Measurements from ENCODE around the gene TPRG1. TPM values are rescaled to one million over a fixed set of nuclear protein-coding genes. Genes with fewer than 3 reads are reported as not detected.

TPRG1 gene
- total RNA-seq, result 1 to 10 TPM; 2.8 to 4.3 (median 3.1) TPM

- Histone ChIP-seq H3K9me3 (no peaks in the 10 kb centered on the region), H3K27me3 (no peaks in the 10 kb centered on the region), H3K4me1 (no peaks in the 10 kb centered on the region), H3K36me3 (no peaks in the 10 kb centered on the region), H3K4me3 (no peak within 1 kb of the TSS), H3K27ac (replicated peaks in 1 of 4) (no peak within 1 kb of the TSS)
- WGBS, result 89% methylated on average over 1 of the region's 1 CpG
- DNase-seq (ENCODE audit: extremely low spot score), result no peak
- TF ChIP-seq POLR2A (IDR thresholded peaks at IDR 0.05; ENCODE audit: low read depth) (no peak), POLR2AphosphoS5 (IDR thresholded peaks at IDR 0.05) (no peak), EP300 (IDR thresholded peaks at IDR 0.05) (no peak), CTCF (IDR thresholded peaks at IDR 0.05) (no peak)
- intact Hi-C loops (cut with DNase I), result no loop called here
Observed at GRCh38 chr3:189171707-189172106, at the start of gene TPRG1. TSS of gene TPRG1 (plus strand) at chr3:189171971. CDS start at chr3:189207385, 35,414 bp downstream.

- Histone ChIP-seq H3K4me3 (peak overlapping the region in 1 of 4 donors; percentile 12), H3K9me3 (no peaks in the 10 kb centered on the region), H3K36me3 (no peaks in the 10 kb centered on the region), H3K4me1 (peaks cover 10 to 28% (median 24%) of the 10 kb centered on the region in 4 donors), H3K27me3 (no peaks in the 10 kb centered on the region), H3K27ac (replicated peaks in 1 of 4) (peak overlapping the region; percentile 33 to 52 (median 48))
- DNase-seq (ENCODE audit: extremely low spot score), result no peak
- intact Hi-C loops (cut with DNase I), result no loop called here
- TF ChIP-seq CTCF (IDR thresholded peaks at IDR 0.05) (no peak), POLR2A (IDR thresholded peaks at IDR 0.05; ENCODE audit: low read depth) (no peak), EP300 (IDR thresholded peaks at IDR 0.05) (no peak), POLR2AphosphoS5 (IDR thresholded peaks at IDR 0.05) (no peak)
- WGBS, result 52% methylated on average over 2 of the region's 2 CpGs
Observed at GRCh38 chr3:189122110-189122509, 49.7 kb upstream of the TPRG1 start.

DNA sequence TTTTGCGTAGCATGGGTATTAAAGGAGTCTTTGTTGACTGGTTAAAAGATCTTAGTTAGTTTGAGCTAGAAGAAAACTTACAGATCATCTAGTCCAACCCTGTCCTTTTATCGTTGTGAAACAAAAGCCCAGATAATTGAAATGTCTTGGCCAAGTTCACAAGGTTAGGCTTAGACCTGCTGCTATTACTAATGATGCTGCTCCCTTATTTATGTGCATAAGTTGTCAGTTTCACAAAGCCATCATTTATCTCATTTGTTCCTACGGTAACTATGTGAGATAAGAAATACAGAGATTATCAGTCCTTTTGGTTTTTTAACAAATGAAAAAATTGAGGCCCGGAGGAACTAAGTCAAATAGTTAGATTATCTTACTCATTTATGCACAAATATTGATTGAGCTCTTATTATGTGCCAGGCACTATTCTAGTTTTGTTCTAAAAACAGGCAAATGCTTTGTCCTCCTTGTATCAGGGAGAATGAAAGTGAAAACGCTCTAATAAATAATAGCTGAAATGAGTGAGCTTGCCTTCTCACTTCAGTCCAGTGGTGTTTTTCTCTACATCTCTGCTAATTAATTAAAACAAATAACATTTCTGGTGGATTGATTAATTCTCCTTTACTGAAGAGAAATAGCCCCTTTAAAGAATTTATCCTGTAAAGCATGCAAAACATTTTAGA lies 49.1 kb upstream of the TPRG1 start:
- H3K4me3 ChIP-seq, result peak overlapping the region in 1 of 4 donors; percentile 12
- 58% methylated on average over 5 of the region's 5 CpGs for WGBS

DNA sequence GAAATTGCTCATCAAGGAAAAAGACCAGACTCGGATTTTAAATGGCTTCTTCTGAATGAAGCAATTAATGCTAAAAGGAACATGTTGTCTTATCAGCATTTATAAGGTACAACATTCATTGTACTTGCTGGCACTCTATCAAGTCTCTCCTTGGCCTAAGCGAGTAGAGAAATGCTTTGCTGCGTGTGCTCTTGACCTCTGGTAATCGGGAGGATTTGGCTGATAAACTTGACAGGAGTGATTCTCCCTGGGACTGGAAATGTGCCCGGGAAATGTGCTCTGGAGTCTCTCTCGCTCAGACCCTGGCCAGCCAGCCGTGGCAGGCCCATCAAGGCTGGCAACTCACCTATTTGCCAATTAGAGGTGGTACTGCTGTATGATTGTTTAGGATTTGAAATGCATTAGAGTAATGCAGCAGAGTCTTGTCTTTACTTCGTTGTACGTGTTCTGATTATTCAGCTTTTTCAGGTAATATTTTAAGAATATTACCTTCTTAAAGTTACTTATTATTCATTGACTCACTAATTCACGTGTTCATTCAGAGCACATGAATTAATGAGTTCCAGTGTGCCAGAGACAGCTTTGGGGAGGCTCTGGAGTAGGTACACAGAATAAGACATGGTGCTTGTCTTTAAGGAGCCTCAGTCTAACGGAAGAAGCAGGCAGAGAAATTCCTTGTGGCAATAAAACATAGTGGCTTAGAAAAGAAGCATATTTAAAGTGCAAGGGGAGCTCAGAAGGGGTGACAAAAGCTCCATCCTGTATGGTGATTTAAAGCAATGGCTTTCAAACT lies 48.0 kb upstream of the TPRG1 start:
- peak overlapping the region in 1 of 4 donors; percentile 3 for H3K4me3 ChIP-seq
- TF ChIP-seq POLR2A (IDR thresholded peaks at IDR 0.05; ENCODE audit: low read depth) (no peak), CTCF (IDR thresholded peaks at IDR 0.05) (no peak), POLR2AphosphoS5 (IDR thresholded peaks at IDR 0.05) (no peak), EP300 (IDR thresholded peaks at IDR 0.05) (no peak)
- peaks cover 10 to 28% (median 24%) of the 10 kb centered on the region in 4 donors for H3K4me1 ChIP-seq
- intact Hi-C loops (cut with DNase I), result no loop called here
- peak overlapping the region; percentile 11 to 52 (median 45) for H3K27ac ChIP-seq (replicated peaks in 1 of 4)
- no peaks in the 10 kb centered on the region for H3K36me3 ChIP-seq
- DNase-seq (ENCODE audit: extremely low spot score), result peak; percentile 29
- WGBS, result 34% methylated on average over 11 of the region's 11 CpGs
- H3K9me3 ChIP-seq, result no peaks in the 10 kb centered on the region
- H3K27me3 ChIP-seq, result no peaks in the 10 kb centered on the region

More for the DNA sequence above, 49.1 kb upstream of the TPRG1 start:
- intact Hi-C loops (cut with DNase I), result no loop called here
- DNase-seq (ENCODE audit: extremely low spot score), result no peak
- no peaks in the 10 kb centered on the region for H3K9me3 ChIP-seq
- peak overlapping the region; percentile 33 to 52 (median 48) for H3K27ac ChIP-seq (replicated peaks in 1 of 4)
- TF ChIP-seq POLR2A (IDR thresholded peaks at IDR 0.05; ENCODE audit: low read depth) (no peak), POLR2AphosphoS5 (IDR thresholded peaks at IDR 0.05) (no peak), CTCF (IDR thresholded peaks at IDR 0.05) (no peak), EP300 (IDR thresholded peaks at IDR 0.05) (no peak)
- no peaks in the 10 kb centered on the region for H3K27me3 ChIP-seq
- H3K36me3 ChIP-seq, result no peaks in the 10 kb centered on the region
- H3K4me1 ChIP-seq, result peaks cover 10 to 28% (median 24%) of the 10 kb centered on the region in 4 donors
